Activated T-cell treated with anti-CD3 and anti-CD28 coated beads, Interleukin-2, amount 50 U/mL, for 72 hours (primary cell): ENCODE data around the gene BCHE. TPM values are rescaled to one million over a fixed set of nuclear protein-coding genes. Genes with fewer than 3 reads are reported as not detected.

Source experiments
- ATAC-seq, 2 donors: fragments of 150-1000 bp; cut with Tn5 transposase; replicated peaks in 1 of 2; 2 replicates each; pipeline ENCODE4 v1.10.0; 2021; ENCODE audit warnings: moderate library complexity in 2 of 2, mild to moderate bottlenecking in 1 of 2
- DNase-seq, 2 donors: peaks; one replicate each; pipeline ENCODE4 v3.0.0; 2021 to 2022; ENCODE audit warnings: mixed read lengths in 1 of 2
- H3K27ac Mint-ChIP-seq: one replicate; pipeline ENCODE4 v1.8.0; 2022; ENCODE audit warnings: mild to moderate bottlenecking, moderate library complexity, mixed read lengths
- H3K27me3 Mint-ChIP-seq: one replicate; pipeline ENCODE4 v1.8.0; 2022; ENCODE audit warnings: low read depth, mixed read lengths
- H3K36me3 Mint-ChIP-seq, 2 donors: one replicate each; pipeline ENCODE4 v1.8.0; 2022; ENCODE audit warnings: mixed read lengths in 2 of 2, mild to moderate bottlenecking in 1 of 2; ENCODE audit not compliant: insufficient read depth in 2 of 2
- H3K4me1 Mint-ChIP-seq: one replicate; pipeline ENCODE4 v1.8.0; 2022; ENCODE audit warnings: low read depth, mixed read lengths
- H3K4me3 Mint-ChIP-seq, 2 donors: one replicate each; pipeline ENCODE4 v1.8.0; 2022; ENCODE audit warnings: mild to moderate bottlenecking in 2 of 2, mixed read lengths in 2 of 2, moderate library complexity in 2 of 2
- H3K9me3 Mint-ChIP-seq, 2 donors: one replicate each; pipeline ENCODE4 v1.8.0; 2022; ENCODE audit warnings: mixed read lengths in 2 of 2
- total RNA-seq, 2 donors: library from RNA; stranded (reverse); gene quantifications; one replicate each; pipeline ENCODE4 v1.2.3, GENCODE V29; 2022

BCHE gene
- total RNA-seq, 2 donors from 2014 or later: not detected

GRCh38 chr3:165725296-165725695 lies 111.9 kb downstream of the BCHE start:
- no peak for ATAC-seq
- H3K9me3 Mint-ChIP-seq: peaks cover 7% of the 10 kb centered on the region in 2 donors

More at GRCh38 chr3:165725296-165725695, 111.9 kb downstream of the BCHE start:
- DNase-seq: no peak
- no peaks in the 10 kb centered on the region for H3K4me1 Mint-ChIP-seq
- H3K27ac Mint-ChIP-seq: no peak overlapping the region
- no peaks in the 10 kb centered on the region for H3K27me3 Mint-ChIP-seq
- H3K36me3 Mint-ChIP-seq: no peaks in the 10 kb centered on the region
- H3K4me3 Mint-ChIP-seq: no peak overlapping the region
